NCI-H2196 (cell line): ENCODE measurements around the gene S100B.
"Not testable (repeated sequence)": the region's sequence is repeated elsewhere in the genome, so short reads cannot be mapped to it uniquely, and the experiment has no call there.

Source experiments
- DNase-seq: peaks from one replicate; lab custom pipeline; 2025; ENCODE audit not compliant: unreplicated experiment; lab: John Stamatoyannopoulos, UW

S100B gene

DNA sequence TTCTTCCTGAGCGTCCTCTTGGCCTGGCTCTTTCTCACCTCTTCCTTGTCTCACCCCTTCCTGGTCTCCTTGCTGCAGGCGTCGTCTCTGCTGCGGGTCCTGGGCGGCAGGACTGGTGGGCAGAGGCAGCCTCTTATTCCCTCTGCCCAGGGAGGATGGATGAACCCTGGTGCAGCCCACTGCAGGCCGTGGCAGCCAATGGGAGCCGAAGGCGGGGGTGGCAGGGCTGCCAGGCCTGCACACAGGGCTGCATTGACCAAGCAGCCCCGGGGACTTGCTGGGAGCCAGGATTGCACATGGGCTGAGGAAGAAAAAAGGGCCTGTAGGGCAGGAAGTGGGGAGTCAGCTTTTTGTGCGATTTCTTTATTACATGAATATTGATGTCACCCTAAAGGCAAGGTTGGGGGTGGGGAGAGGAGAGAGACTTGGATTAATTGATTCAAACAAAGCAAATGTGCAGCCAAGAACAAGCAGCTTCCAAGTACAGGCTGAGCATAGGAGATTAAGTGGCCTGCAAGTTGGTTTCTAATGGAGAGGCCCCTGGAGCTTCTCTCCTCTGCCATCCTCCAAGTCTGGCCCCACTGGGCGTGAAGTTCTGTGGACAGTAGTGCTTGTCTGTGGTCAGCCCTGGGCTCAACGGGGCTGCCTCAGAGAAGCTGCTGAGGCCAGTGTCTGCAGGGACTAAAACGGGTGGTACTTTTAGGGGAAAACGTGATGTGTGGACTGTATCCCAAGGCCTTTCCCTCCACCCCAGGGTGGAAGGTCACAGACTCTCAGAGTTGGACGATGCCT, at the start of gene S100B:
Gene S100B, minus strand, starts transcription at position 108 of the 792 bp plus-strand sequence. CDS start 2,667 bp downstream, outside the sequence.
- no peak for DNase-seq

- DNase-seq, result no peak
Measured at GRCh38 chr21:46651121-46651520, 46.2 kb upstream of the S100B start.

GRCh38 chr21:46650476-46651098, 45.7 kb upstream of the S100B start:
- DNase-seq, result no peak

DNA sequence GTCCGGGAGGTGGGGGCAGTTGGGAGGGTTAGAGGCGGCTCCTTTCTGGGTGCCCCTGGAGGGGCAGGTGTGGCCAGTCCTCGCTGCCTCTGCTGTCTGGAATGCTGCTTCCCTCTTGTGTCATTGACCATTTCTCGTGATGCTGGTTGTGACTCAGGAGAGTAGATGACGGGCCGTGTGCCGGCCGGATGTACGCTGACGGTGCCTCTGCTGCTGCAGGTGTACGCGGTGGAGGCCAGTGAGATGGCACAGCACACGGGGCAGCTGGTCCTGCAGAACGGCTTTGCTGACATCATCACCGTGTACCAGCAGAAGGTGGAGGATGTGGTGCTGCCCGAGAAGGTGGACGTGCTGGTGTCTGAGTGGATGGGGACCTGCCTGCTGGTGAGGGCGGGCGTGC, 44.5 kb upstream of the S100B start:
- no peak for DNase-seq

DNA sequence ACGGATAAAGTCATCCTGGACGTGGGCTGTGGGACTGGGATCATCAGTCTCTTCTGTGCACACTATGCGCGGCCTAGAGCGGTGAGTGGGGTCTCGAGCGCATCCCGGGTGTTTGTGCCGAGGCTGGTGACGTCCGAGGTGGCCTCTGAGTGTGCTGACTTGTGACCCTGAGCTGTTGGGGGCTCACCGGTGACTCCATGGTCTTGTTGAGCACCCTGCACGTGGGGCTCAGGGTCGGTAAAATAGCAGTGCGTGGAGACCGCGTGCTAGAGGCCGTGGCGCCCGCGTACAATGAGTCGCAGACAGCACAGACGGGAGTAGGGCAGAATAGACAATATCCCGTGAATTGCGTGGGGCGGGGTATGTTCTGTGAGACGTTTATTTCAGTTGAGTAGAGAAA, 43.7 kb upstream of the S100B start:
- DNase-seq, result no peak

GRCh38 chr21:46646541-46647154, 41.8 kb upstream of the S100B start:
- no peak for DNase-seq

DNA sequence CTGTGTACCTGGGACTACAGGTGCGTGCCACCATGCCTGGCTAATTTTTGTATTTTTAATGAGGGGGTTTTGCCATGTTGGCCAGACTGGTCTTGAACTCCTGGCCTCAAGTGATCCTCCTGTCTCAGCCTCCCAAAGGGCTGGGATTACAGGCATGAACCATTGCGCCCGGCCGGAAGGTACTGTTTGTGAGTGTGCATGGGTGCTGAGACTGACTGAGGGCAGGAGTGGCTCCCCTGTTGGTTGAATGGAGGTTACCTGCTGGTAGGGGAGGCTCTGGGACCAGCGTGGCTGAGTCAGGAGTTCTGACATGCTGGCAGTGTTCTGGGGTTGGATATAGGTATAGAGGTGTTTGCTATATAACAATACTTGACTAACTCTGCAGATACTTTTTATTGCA, 41.0 kb upstream of the S100B start:
- no peak for DNase-seq

DNA sequence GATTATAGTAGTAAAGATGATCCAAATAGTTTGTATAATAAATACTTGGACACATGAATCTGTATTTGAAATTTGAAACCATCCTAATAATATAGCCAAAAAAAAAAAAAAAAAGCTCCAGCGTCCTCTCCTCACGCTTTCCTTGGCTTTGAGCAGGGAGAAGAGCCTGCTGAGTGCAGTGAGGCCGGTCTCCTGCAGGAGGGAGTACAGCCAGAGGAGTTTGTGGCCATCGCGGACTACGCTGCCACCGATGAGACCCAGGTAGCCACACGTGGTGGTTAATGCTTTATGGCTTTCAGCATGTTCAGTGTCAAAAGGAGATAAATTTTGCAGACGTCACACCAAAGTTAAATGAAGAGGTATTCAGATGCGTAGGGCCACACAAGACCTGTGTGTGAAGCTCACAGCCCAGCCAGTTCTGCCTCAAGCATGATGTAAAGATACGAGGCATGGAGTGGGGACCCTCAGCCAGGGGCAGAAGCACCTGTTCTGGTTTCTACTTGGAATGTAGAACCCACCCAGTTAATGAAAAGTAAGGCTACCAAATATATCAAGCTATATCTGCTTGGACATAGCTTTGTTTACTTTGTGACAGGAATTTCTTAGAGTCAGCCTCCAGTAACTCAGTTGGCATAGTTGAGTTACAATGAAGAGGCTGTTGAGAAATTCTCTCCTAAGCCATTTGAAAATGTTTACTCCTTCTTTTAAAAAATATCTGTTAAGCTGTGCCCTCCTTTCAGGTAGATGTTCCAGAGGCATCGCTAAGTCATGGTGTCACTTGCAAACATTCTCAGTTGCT, 38.7 kb upstream of the S100B start:
- DNase-seq, result no peak

DNA sequence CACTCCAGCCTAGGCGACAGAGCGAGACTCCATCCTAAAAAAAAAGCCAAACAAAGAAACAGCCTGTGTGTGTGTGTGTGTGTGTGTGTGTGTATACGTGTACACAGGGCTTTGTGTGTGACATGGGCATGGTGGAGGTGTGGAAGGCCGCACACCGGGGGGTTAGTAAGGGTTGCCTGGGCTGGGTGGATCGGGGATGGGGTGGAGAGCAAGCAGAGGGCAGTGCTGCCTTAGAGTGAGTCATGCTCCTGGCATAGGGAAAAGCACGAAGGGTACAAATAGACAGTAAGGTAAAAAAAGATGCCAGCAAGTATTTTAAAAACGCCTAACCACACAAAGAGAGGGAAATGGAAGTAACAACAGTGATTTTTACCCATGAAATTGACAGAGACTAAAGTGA, 36.8 kb upstream of the S100B start:
- DNase-seq, result no peak

- peak; percentile 12 for DNase-seq
Measured at GRCh38 chr21:46639489-46640386, 34.9 kb upstream of the S100B start.

DNA sequence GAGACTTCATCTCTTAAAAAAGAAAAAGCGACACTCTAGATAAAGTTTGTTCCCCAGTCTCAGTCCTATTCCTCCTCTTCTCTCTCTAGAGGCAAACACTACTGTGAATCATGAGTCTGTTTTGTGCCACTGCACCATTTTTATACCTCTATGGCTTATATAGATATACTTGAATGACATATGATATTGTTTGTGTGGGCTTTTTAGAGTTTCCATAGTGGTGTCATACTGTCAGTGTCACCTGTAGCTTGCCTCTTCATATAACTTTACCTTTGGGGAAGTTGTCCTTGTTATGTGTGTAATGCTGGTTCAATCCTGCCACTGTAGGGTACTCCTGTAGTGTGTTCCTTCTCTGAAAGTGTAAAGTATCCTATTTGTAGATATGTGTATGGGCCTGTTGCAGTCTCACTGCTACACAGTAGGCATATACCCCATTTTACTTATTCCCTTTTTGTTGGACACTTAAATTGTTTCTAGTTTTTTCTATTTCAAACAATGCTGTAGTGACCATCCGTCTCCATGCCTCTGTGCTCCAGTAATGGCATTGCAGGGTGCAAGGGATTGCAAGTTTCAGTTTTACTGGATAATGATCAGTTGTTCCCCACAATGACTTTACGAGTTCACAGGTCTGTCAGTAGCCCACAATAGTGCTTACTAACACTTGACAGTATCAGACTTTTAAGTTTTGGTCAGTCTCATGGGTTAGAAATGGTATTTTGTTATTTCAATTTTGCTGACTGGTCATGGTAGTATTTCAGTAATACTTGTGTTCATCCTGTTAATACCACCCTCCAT, 33.3 kb upstream of the S100B start:
- no peak for DNase-seq

- DNase-seq, result no peak
Measured at GRCh38 chr21:46636550-46637285, 31.8 kb upstream of the S100B start.

DNA sequence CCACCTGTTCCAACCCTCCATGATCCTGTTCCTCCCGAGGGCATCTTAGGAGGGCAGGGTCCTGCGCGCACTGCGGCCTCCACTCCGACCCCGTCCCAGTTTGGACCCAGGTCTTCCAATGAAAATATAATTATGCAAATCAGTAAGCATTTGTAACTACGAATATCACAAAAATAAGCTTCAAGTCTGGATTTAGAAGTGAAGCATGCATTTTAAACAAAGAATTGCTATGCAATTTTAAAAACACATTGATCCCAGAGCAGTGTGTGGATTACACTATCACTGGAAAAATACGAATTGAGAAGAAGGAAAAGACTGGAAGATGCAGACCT, 31.3 kb upstream of the S100B start:
- DNase-seq, result no peak

DNA sequence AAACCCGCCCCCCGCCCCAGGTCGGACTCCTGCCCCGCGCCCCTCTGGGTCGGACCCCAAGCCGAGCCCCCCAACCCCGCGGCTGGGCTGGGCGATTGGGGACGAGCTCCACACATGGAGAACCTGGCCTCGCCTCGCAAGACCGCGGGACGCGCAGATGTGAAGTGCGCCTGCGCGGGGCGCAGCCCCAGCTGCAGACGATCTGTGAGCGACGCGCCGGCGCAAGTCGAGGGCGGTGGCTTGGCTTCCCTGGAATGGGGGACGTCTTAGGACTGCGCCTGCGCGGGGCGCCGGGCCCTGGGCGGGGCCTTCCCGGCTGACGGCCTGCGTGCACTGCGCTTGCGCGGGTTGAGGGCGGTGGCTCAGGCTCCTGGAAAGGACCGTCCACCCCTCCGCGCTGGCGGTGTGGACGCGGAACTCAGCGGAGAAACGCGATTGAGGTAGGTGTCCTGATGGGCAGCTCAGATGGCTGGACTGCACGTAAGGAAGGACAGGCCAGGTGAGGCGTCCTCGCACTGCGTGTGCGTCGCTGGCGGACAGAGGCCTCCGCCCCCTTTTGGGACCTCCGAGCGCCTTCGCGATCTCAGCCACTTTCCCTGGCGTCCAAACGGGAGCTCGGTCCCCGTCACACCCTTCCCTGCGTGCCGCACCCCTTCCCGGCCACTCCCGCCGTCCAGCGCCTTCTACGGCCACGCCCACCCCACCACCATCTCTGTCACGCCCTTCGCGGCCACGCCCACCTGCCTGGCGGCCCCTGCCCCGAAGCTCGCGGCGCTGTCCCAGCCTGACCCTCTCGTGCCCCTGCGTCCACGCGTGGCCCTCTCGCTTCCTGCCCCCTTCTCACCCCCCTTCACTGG, 30.7 kb upstream of the S100B start, which contains the start of gene PRMT2:
Gene PRMT2, plus strand, starts transcription at position 351 of the 857 bp plus-strand sequence. CDS start 1,278 bp downstream, outside the sequence.
- DNase-seq, result peak; percentile 97

- peak; percentile 76 for DNase-seq
Measured at GRCh38 chr21:46634966-46635323, 30.1 kb upstream of the S100B start.

- DNase-seq, result no peak
Measured at GRCh38 chr21:46634427-46634826, 29.5 kb upstream of the S100B start.

- no peak for DNase-seq
Measured at GRCh38 chr21:46633566-46633965, 28.7 kb upstream of the S100B start.

DNA sequence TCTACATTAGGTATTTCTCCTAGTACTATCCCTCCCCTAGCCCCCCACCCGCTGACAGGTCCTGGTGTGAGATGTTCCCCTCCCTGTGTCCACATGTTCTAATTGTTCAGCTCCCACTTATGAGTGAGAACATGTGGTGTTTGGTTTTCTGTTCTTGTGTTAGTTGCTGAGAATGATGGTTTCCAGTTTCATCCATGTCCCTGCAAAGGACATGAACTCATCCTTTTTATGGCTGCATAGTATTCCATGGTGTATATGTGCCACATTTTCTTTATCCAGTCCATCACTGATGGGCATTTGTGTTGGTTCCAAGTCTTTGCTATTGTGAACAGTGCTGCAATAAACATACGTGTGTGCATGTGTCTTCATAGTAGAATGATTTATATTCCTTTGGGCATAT, 26.0 kb upstream of the S100B start:
- not testable (repeated sequence) for DNase-seq
